ENCODE data around the gene ACTA2.

ACTA2 gene

DNA sequence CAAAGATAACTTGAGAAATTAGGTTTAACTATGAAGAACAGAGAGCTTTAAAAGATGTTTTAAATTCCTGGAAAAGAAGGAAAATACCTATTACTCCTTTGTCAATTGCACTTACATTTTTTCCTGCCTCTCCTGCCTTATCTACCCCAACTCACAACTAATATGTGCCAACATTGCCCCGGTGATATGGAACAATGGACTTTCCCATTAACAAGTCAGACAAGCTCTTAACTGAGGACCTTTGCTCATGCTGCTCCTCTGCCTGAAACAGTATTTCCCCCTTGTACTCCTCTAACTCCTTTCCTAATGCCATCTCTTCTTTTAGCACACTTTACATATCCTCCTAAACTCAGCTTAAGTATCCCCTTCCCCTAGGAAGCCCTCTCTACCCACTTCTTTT lies 4.8 kb upstream of the ACTA2 start:
- TF ChIP-seq, protein P1, sequence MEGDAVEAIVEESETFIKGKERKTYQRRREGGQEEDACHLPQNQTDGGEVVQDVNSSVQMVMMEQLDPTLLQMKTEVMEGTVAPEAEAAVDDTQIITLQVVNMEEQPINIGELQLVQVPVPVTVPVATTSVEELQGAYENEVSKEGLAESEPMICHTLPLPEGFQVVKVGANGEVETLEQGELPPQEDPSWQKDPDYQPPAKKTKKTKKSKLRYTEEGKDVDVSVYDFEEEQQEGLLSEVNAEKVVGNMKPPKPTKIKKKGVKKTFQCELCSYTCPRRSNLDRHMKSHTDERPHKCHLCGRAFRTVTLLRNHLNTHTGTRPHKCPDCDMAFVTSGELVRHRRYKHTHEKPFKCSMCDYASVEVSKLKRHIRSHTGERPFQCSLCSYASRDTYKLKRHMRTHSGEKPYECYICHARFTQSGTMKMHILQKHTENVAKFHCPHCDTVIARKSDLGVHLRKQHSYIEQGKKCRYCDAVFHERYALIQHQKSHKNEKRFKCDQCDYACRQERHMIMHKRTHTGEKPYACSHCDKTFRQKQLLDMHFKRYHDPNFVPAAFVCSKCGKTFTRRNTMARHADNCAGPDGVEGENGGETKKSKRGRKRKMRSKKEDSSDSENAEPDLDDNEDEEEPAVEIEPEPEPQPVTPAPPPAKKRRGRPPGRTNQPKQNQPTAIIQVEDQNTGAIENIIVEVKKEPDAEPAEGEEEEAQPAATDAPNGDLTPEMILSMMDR (IDR thresholded peaks at IDR 0.05; ENCODE audit: low read depth, low read length, missing control alignments) = no peak
- DNase-seq (ENCODE audit: extremely low read depth, low read depth) = no peak
- no peak overlapping the region for H3K4me3 ChIP-seq (replicated peaks; ENCODE audit: low read depth, low read length)

DNA sequence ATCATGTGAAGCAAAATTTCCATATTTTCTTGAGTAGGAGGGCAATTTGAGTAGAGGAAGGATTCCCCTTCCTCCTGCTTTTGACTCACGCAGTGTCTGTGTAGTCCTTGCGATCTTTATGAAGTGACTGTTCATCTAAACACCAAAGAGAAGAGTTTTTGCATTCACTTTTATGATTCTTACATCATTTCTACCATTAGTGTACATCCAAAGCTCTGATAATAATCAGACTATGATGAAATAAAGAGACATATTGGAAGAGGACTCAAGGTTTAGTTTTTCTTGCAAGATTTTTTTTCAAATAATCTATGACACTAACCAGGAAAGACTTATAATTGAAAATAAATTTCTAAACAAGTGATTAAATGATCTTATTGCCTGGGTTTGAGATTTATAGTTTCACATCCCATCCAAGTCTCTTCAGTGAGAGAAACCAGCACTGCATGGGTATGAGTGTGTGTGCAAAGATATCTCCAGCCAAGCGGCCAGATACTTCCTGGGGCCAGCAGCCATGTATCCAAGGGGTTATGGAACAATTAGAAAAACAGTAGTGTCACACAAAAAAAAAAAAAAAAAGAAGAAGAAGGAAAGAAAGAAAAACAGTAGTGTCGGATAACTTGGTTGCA lies 2.0 kb upstream of the ACTA2 start:
- TF ChIP-seq, protein P1 (IDR thresholded peaks at IDR 0.05; ENCODE audit: low read depth, low read length, missing control alignments) = no peak
- no peak for DNase-seq (ENCODE audit: extremely low read depth, low read depth)
- H3K4me3 ChIP-seq (replicated peaks; ENCODE audit: low read depth, low read length) = no peak overlapping the region

DNA sequence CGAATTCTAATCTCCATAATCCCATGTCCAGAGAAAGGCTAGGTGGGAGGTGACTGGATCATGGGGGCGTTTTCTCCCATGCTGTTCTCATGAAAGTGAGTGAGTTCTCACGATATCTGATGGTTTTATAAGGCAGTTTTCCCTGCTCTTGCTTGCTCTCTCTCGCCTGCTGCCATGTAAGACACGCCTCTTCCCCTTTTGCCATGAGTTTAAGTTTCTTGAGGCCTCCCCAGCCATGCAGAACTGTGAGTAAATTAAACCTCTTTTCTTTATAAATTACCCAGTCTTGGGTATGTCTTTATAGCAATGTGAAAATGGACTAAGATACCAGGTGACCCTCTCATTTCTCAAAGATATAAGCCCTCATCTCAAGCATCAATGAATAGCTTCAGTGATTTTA lies 1.1 kb upstream of the ACTA2 start:
- no peak overlapping the region for H3K4me3 ChIP-seq (replicated peaks; ENCODE audit: low read depth, low read length)
- TF ChIP-seq, protein P1 (IDR thresholded peaks at IDR 0.05; ENCODE audit: low read depth, low read length, missing control alignments) = no peak
- DNase-seq (ENCODE audit: extremely low read depth, low read depth) = no peak

DNA sequence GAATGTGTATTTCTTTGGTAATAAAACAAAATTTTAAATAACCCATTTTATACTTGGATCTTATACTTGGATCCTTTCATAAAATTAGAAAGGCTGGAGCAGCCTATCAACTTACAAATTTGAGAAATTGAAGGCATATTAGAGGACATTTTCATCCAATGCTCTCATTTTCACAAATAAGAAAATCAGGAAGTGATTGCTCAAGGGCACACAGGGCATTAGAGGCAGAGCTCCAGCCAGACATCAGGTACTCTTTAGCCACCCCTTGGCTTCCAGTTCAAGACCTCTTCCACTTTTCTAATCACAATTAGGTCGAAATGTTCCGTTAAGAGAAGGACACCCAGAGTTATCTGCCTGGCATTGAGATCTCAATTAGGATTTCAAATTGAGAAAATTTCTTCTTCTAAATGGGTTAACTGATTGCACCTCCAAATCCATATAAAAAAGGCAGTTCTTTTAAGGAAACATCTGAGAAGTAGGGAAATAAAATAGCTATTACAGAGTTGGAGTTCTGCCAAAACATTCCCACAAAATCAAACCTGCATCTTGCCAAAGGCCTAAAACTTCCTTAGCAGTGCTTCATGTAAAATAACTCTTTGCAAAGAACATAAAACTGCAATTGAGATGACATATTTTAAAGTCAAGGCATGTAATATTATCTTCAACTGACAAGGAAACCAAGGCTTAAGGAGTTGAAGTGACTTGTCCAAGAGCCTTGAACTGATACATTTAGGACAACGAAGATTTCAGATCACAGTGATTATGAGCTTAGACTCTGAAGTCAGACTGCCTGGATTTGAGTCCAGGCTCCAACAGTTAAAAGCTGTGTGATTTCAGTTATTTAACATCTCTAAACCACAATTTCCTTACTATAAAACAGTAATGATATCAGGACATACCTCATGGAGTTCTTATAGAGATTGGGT lies 2.4 kb downstream of the ACTA2 start:
- no peak overlapping the region for H3K4me3 ChIP-seq (replicated peaks; ENCODE audit: low read depth, low read length)
- TF ChIP-seq, protein P1 (IDR thresholded peaks at IDR 0.05; ENCODE audit: low read depth, low read length, missing control alignments) = no peak
- no peak for DNase-seq (ENCODE audit: extremely low read depth, low read depth)

DNA sequence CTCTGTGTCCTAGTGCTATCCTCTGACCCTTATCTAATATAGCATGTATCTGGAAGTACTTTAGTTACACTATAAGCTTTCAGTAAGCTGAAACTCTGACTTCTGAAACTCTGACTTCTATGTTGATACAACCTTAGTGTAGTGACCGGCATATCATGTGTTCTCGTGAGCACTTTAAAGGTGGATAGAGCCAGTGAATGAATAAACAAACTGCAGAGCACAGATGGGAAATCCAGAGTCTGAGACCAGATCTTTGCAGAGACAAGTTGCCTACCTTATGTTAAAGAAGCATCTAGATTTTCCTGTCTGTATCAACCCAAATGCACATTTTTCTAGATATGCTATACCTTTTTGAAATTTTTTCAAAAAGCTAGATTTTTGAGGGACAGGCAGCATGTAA lies 3.5 kb downstream of the ACTA2 start:
- no peak for DNase-seq (ENCODE audit: extremely low read depth, low read depth)
- no peak overlapping the region for H3K4me3 ChIP-seq (replicated peaks; ENCODE audit: low read depth, low read length)
- TF ChIP-seq, protein P1 (IDR thresholded peaks at IDR 0.05; ENCODE audit: low read depth, low read length, missing control alignments) = no peak

DNA sequence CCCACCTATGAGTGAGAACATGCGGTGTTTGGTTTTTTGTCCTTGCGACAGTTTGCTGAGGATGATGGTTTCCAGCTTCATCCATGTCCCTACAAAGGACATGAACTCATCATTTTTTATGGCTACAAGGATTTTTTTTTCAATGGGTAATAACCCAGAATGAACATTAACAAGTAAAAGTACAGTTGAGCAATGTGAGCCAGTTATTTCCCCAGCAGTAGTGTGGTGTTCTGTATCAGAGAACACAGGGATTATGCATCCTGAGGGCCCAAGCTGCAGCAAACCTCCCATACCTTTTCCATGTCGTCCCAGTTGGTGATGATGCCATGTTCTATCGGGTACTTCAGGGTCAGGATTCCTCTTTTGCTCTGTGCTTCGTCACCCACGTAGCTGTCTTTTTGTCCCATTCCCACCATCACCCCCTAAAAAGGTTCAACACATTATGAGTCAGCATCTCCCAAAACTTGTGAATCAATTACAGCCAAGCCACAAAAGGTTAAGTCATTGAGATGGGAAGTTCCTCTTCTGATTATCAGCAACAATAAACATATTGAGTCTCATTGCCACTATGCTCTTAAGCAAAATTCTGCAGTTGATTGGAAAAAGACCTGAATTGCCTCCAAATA lies 5.5 kb downstream of the ACTA2 start:
- no peak for DNase-seq (ENCODE audit: extremely low read depth, low read depth)
- no peak overlapping the region for H3K4me3 ChIP-seq (replicated peaks; ENCODE audit: low read depth, low read length)
- TF ChIP-seq, protein P1 (IDR thresholded peaks at IDR 0.05; ENCODE audit: low read depth, low read length, missing control alignments) = no peak

All from HFF-Myc (cell line).